NAMALWA (cell line): Measurements from ENCODE around the gene NRXN3.

Experiments
- DNase-seq: peaks from one replicate; pipeline ENCODE4 v3.0.0-alpha.2; 2015; ENCODE audit warnings: low spot score

The NRXN3 gene

GRCh38 chr14:79583738-79584408 lies 1413.7 kb downstream of the NRXN3 start:
- no peak for DNase-seq

- no peak for DNase-seq
These were observed 1414.5 kb downstream of the NRXN3 start for GRCh38 chr14:79584679-79585078.

- no peak for DNase-seq
These were observed 1415.7 kb downstream of the NRXN3 start for GRCh38 chr14:79585845-79586244.

GRCh38 chr14:79586416-79586815 lies 1416.2 kb downstream of the NRXN3 start:
- DNase-seq, result no peak

- no peak for DNase-seq
These were observed 1416.9 kb downstream of the NRXN3 start for GRCh38 chr14:79586989-79587598.

GRCh38 chr14:79587875-79588274 lies 1417.7 kb downstream of the NRXN3 start:
- no peak for DNase-seq

GRCh38 chr14:79588398-79588797 lies 1418.2 kb downstream of the NRXN3 start:
- DNase-seq, result no peak

- no peak for DNase-seq
These were observed 1426.4 kb downstream of the NRXN3 start for GRCh38 chr14:79596551-79596950.

- no peak for DNase-seq
These were observed 1427.4 kb downstream of the NRXN3 start for GRCh38 chr14:79597566-79597965.

- no peak for DNase-seq
These were observed 1428.2 kb downstream of the NRXN3 start for GRCh38 chr14:79598339-79598738.

- no peak for DNase-seq
These were observed 1429.1 kb downstream of the NRXN3 start for GRCh38 chr14:79599239-79599638.

- DNase-seq, result no peak
These were observed 1430.2 kb downstream of the NRXN3 start for GRCh38 chr14:79600406-79600805.

- no peak for DNase-seq
These were observed 1431.4 kb downstream of the NRXN3 start for GRCh38 chr14:79601579-79601978.

- DNase-seq, result no peak
These were observed 1431.9 kb downstream of the NRXN3 start for GRCh38 chr14:79602045-79602444.

- DNase-seq, result no peak
These were observed 1432.6 kb downstream of the NRXN3 start for GRCh38 chr14:79602742-79603141.

- no peak for DNase-seq
These were observed 1435.7 kb downstream of the NRXN3 start for GRCh38 chr14:79605849-79606248.

GRCh38 chr14:79608446-79608845 lies 1438.3 kb downstream of the NRXN3 start:
- DNase-seq, result no peak

GRCh38 chr14:79613625-79614024 lies 1443.5 kb downstream of the NRXN3 start:
- DNase-seq, result no peak

- DNase-seq, result no peak
These were observed 1444.3 kb downstream of the NRXN3 start for GRCh38 chr14:79614448-79614847.

GRCh38 chr14:79627058-79627457 lies 1456.9 kb downstream of the NRXN3 start:
- no peak for DNase-seq

GRCh38 chr14:79629411-79630287 lies 1459.5 kb downstream of the NRXN3 start:
- no peak for DNase-seq

GRCh38 chr14:79630288-79630960 lies 1460.3 kb downstream of the NRXN3 start:
- no peak for DNase-seq
